HepG2 (cell line): ENCODE measurements around the gene TAT. TPM values are rescaled to one million over a fixed set of nuclear protein-coding genes. Genes with fewer than 3 reads are reported as not detected.

Experiments
- AHR ChIP-seq: IDR thresholded peaks from 2 replicates; pipeline ENCODE4 v1.6.1; 2018; ENCODE audit warnings: missing genetic modification reagents, missing compliant biosample characterization
- ATF7 ChIP-seq, 2 experiments: fragments of 450-650 bp in 1 of 2; sonication (generic) in 1 of 2; formaldehyde crosslinking in 1 of 2; IDR thresholded peaks; 2 replicates each; pipeline versions ENCODE4 v1.4.0 to v1.6.1; 2016 to 2020; ENCODE audit warnings: antibody characterized with exemption in 1 of 2, mild to moderate bottlenecking in 1 of 2, missing genetic modification reagents in 1 of 2
- BATF2 ChIP-seq: sonication (generic); formaldehyde crosslinking; IDR thresholded peaks from 2 replicates; pipeline ENCODE4 v1.8.0; 2022; ENCODE audit warnings: mild to moderate bottlenecking, missing genetic modification reagents, moderate library complexity
- EHMT2 ChIP-seq: fragments of 200-600 bp; sonication (generic); IDR thresholded peaks from 2 replicates; pipeline ENCODE4 v1.7.0; 2017; ENCODE audit warnings: antibody characterized with exemption, low read depth, low read length, borderline replicate concordance
- MAX ChIP-seq: IDR thresholded peaks from 2 replicates; pipeline ENCODE4 v1.6.1; 2012; ENCODE audit warnings: inconsistent platforms
- MED1 ChIP-seq: sonication (generic); formaldehyde crosslinking; IDR thresholded peaks from 2 replicates; pipeline ENCODE4 v1.4.0; 2020; ENCODE audit warnings: missing genetic modification reagents
- PBX2 ChIP-seq: IDR thresholded peaks from 2 replicates; pipeline ENCODE4 v1.6.1; 2016; ENCODE audit warnings: control low read depth
- PCBP2 ChIP-seq: fragments of 200-400 bp; formaldehyde crosslinking; optimal IDR thresholded peaks from 2 replicates; pipeline ENCODE3; 2018; ENCODE audit warnings: low read length, low read depth; ENCODE audit not compliant: poor library complexity, severe bottlenecking
- PRDM10 ChIP-seq: sonication (generic); formaldehyde crosslinking; IDR thresholded peaks from 2 replicates; pipeline ENCODE4 v1.4.0; 2020; ENCODE audit warnings: low read depth, missing genetic modification reagents
- SOX13 ChIP-seq, 3 experiments: fragments of 450-650 bp in 1 of 3; sonication (generic) in 1 of 3; formaldehyde crosslinking in 1 of 3; IDR thresholded peaks in 2 of 3; conservative IDR thresholded peaks in 1 of 3; 2 replicates each; pipeline versions ENCODE4 v1.5.0 to v1.6.1; 2016 to 2020; ENCODE audit warnings: antibody characterized with exemption in 1 of 3, mild to moderate bottlenecking in 1 of 3, missing compliant biosample characterization in 1 of 3, missing genetic modification reagents in 1 of 3, moderate library complexity in 1 of 3
- THAP11 ChIP-seq: IDR thresholded peaks from 2 replicates; pipeline ENCODE4 v1.6.1; 2016; ENCODE audit warnings: missing biosample characterization, missing genetic modification reagents
- TRAFD1 ChIP-seq: sonication (generic); formaldehyde crosslinking; IDR thresholded peaks from 2 replicates; pipeline ENCODE4 v1.5.1; 2020; ENCODE audit warnings: missing genetic modification reagents, mild to moderate bottlenecking, borderline replicate concordance
- ZBTB1 ChIP-seq: sonication (generic); formaldehyde crosslinking; IDR thresholded peaks from 2 replicates; pipeline ENCODE4 v1.4.0; 2020; ENCODE audit warnings: missing genetic modification reagents, borderline replicate concordance
- ZBTB25 ChIP-seq: IDR thresholded peaks from 2 replicates; pipeline ENCODE4 v1.6.1; 2018; ENCODE audit warnings: missing genetic modification reagents
- ZNF101 ChIP-seq: sonication (generic); formaldehyde crosslinking; IDR thresholded peaks from 2 replicates; pipeline ENCODE4 v1.4.0; 2020; ENCODE audit warnings: mild to moderate bottlenecking, low read depth, missing genetic modification reagents, borderline replicate concordance
- ZNF225 ChIP-seq: sonication (generic); formaldehyde crosslinking; IDR thresholded peaks from 2 replicates; pipeline ENCODE4 v1.4.0; 2020; ENCODE audit warnings: mild to moderate bottlenecking, missing genetic modification reagents
- ZNF253 ChIP-seq: sonication (generic); formaldehyde crosslinking; IDR thresholded peaks from 2 replicates; pipeline ENCODE4 v1.8.0; 2022; ENCODE audit warnings: mild to moderate bottlenecking, missing genetic modification reagents, borderline replicate concordance
- ZNF558 ChIP-seq: sonication (generic); formaldehyde crosslinking; IDR thresholded peaks from 2 replicates; pipeline ENCODE4 v1.9.0; 2022; ENCODE audit warnings: mild to moderate bottlenecking, missing genetic modification reagents, borderline replicate concordance
- polyA plus RNA-seq, 8 experiments: library from polyadenylated mRNA; depleted of rRNA in 3 of 8; stranded (reverse) in 7 of 8; unstranded in 1 of 8; fragments of >200 nt; fragmentation: Illumina TruSeq in 4 of 8; extraction: Trizol in 4 of 8; gene quantifications; 2 replicates each; pipeline versions ENCODE4 v1.2.1 to v1.2.3, GENCODE V29; 2011 to 2016; ENCODE audit warnings: low read depth in 4 of 8, missing spikeins in 1 of 8, mixed read lengths in 1 of 8; ENCODE audit not compliant: insufficient read depth in 1 of 8
- total RNA-seq, 5 experiments: library from RNA; depleted of rRNA; stranded (reverse); fragments of >200 nt; fragmentation: Illumina TruSeq; extraction: Trizol; gene quantifications; 2 replicates each; pipeline ENCODE4 v1.2.3, GENCODE V29; 2016; ENCODE audit warnings: low read depth in 1 of 5

The TAT gene
- total and polyA plus RNA-seq, 2 of the 13 experiments (the other 11 are each of a cell fraction or from before 2014, with no cell fraction given): 1.6 to 5.8 TPM

- TF ChIP-seq PRDM10 (CRISPR knock-in tag): no peak
- 0 out of 2 replicates have a peak, but pooled peaks have one; percentile 19 for TF ChIP-seq THAP11 (CRISPR knock-in tag)
- TF ChIP-seq TRAFD1 (CRISPR knock-in tag): 0 out of 2 replicates have a peak, but pooled peaks have one; percentile 31
- no peak for TF ChIP-seq ZNF558 (CRISPR knock-in tag)
- TF ChIP-seq PCBP2: no peak
- TF ChIP-seq ZNF225 (CRISPR knock-in tag): no peak
- TF ChIP-seq BATF2: no peak
- TF ChIP-seq MED1: peak; percentile 38; the same call in 1 of the 2 replicates
- peak; percentile 53; the same call in 1 of the 2 replicates for TF ChIP-seq ZBTB25 (CRISPR knock-in tag)
- no peak for TF ChIP-seq SOX13 (IDR thresholded peaks at IDR 0.05)
- 0 out of 4 replicates have a peak, but pooled peaks of 1 of the 2 experiments have one; percentile 5 for TF ChIP-seq SOX13 (CRISPR knock-in tag; conservative IDR thresholded peaks at IDR 0.05 in 1 of 2, IDR thresholded peaks at IDR 0.05 in 1 of 2)
- peak; percentile 26; the same call in 1 of the 2 replicates for TF ChIP-seq MAX
- TF ChIP-seq ATF7 (IDR thresholded peaks at IDR 0.05): peak; percentile 42
- no peak for TF ChIP-seq ATF7 (CRISPR knock-in tag; IDR thresholded peaks at IDR 0.05)
- TF ChIP-seq AHR: no peak
- TF ChIP-seq ZBTB1 (CRISPR knock-in tag): no peak
- no peak for TF ChIP-seq ZNF101
- TF ChIP-seq PBX2: no peak
- TF ChIP-seq EHMT2: peak; percentile 74; the same call in 1 of the 2 replicates
- no peak for TF ChIP-seq ZNF253 (CRISPR knock-in tag)
These were observed 24.0 kb downstream of the TAT start (continued) for GRCh38 chr16:71552698-71553503.
